ENCODE results near the gene ITPK1. TPM values are rescaled to one million over a fixed set of nuclear protein-coding genes. Genes with fewer than 3 reads are reported as not detected.
"Not testable (repeated sequence)": the region's sequence is repeated elsewhere in the genome, so short reads cannot be mapped to it uniquely, and the experiment has no call there.

Gene ITPK1
- total RNA-seq (10 to 100 TPM; 19.6 to 71.8 (median 27.4) TPM), polyA plus RNA-seq (10 to 100 TPM; 10.2 to 16.8 TPM), total RNA-seq (28.5 reads per million, percentile 58 among the genes with 10 or more reads in this experiment)

- peaks cover 0 to 1% (median 0%) of the 10 kb centered on the region in 5 donors for H3K36me3 Mint-ChIP-seq
- ChIA-PET POLR2A (interaction anchor here (1.2 to 1.9 kb wide), 2 partner anchors 67 to 69 kb away, joined by 7 to 12 read pairs; partner anchors contain the start of genes LYSET and MOAP1), CTCF (interaction anchor here (1.0 to 5.7 kb wide), 6 partner anchors 9 to 69 kb away, joined by 3 to 108 read pairs (median 6); partner anchors contain the start of genes LYSET and MOAP1)
- H3K27ac Mint-ChIP-seq = peak within 1 kb of the TSS in 8 of 9 donors; percentile 29 to 97 (median 72)
- Histone ChIP-seq H3K4me1 (ENCODE audit: control insufficient read depth in 2 of 2, insufficient read depth in 2 of 2, low read length in 2 of 2) (peaks cover 17 to 22% of the 10 kb centered on the region in 2 donors), H3K27ac (ENCODE audit: low read depth, low read length) (peak within 1 kb of the TSS; percentile 73), H3K4me3 (ENCODE audit: low read length) (peak within 1 kb of the TSS; percentile 70), H3K36me3 (ENCODE audit: control insufficient read depth in 2 of 3, insufficient read depth in 3 of 3, low read length in 3 of 3) (peaks cover 0 to 4% (median 0%) of the 10 kb centered on the region in 3 experiments), H3K27me3 (ENCODE audit: control insufficient read depth in 2 of 2, insufficient read depth in 2 of 2, low read length in 2 of 2) (no peaks in the 10 kb centered on the region), H3K9me3 (ENCODE audit: control insufficient read depth in 2 of 3, low read length in 3 of 3) (no peaks in the 10 kb centered on the region)
- H3K27me3 Mint-ChIP-seq = no peaks in the 10 kb centered on the region
- H3K9me3 Mint-ChIP-seq = no peaks in the 10 kb centered on the region
- DNase-seq = peak; percentile 27 to 74 (median 50)
- peak; percentile 68 for ATAC-seq
- intact Hi-C loops (cut with micrococcal nuclease) = loop anchor here (1.0 to 5.0 kb wide), 9 partner anchors 68 to 1058 kb away; partner anchors contain the start of genes GON7 (in 2 of the 2), UBR7 (in 2 of the 2), BTBD7 (in 1 of the 2) and GOLGA5 (in 1 of the 2)
- H3K4me3 Mint-ChIP-seq = peak within 1 kb of the TSS; percentile 67 to 91 (median 84)
- H3K4me1 Mint-ChIP-seq = peaks cover 20 to 34% (median 24%) of the 10 kb centered on the region in 7 donors
Observed at GRCh38 chr14:93115821-93116675, at the start of gene ITPK1. Gene ITPK1, minus strand, starts transcription at chr14:93115925. Its CDS starts 762 bp downstream, at chr14:93115163.

GRCh38 chr14:93163564-93163963, 47.8 kb upstream of the ITPK1 start:
- H3K27ac Mint-ChIP-seq = no peak overlapping the region
- Histone ChIP-seq H3K4me3 (ENCODE audit: low read length) (no peak overlapping the region), H3K9me3 (ENCODE audit: control insufficient read depth in 2 of 3, low read length in 3 of 3) (no peaks in the 10 kb centered on the region), H3K36me3 (ENCODE audit: control insufficient read depth in 2 of 3, insufficient read depth in 3 of 3, low read length in 3 of 3) (no peaks in the 10 kb centered on the region), H3K4me1 (ENCODE audit: control insufficient read depth in 2 of 2, insufficient read depth in 2 of 2, low read length in 2 of 2) (no peaks in the 10 kb centered on the region), H3K27me3 (ENCODE audit: control insufficient read depth in 2 of 2, insufficient read depth in 2 of 2, low read length in 2 of 2) (no peaks in the 10 kb centered on the region), H3K27ac (ENCODE audit: low read depth, low read length) (no peak overlapping the region)
- POLR2A ChIA-PET = no interaction called here
- intact Hi-C loops (cut with micrococcal nuclease) = no loop called here
- no peaks in the 10 kb centered on the region for H3K36me3 Mint-ChIP-seq
- no peak overlapping the region for H3K4me3 Mint-ChIP-seq
- ATAC-seq (no peak), DNase-seq (no peak)
- CTCF ChIA-PET = interaction anchor here (0.6 kb wide), 1 partner anchor 20 kb away, joined by 5 read pairs; no protein-coding TSS in a partner anchor
- no peaks in the 10 kb centered on the region for H3K4me1 Mint-ChIP-seq
- no peaks in the 10 kb centered on the region for H3K27me3 Mint-ChIP-seq
- no peaks in the 10 kb centered on the region for H3K9me3 Mint-ChIP-seq

- DNase-seq (no peak), ATAC-seq (no peak)
- H3K9me3 ChIP-seq (ENCODE audit: control insufficient read depth in 2 of 3, low read length in 3 of 3) = no peaks in the 10 kb centered on the region
- no peaks in the 10 kb centered on the region for H3K36me3 ChIP-seq (ENCODE audit: control insufficient read depth in 2 of 3, insufficient read depth in 3 of 3, low read length in 3 of 3)
- no peaks in the 10 kb centered on the region for H3K27me3 ChIP-seq (ENCODE audit: control insufficient read depth in 2 of 2, insufficient read depth in 2 of 2, low read length in 2 of 2)
- no peaks in the 10 kb centered on the region for H3K36me3 Mint-ChIP-seq
- no peak overlapping the region for H3K4me3 Mint-ChIP-seq
- H3K9me3 Mint-ChIP-seq = no peaks in the 10 kb centered on the region
- ChIA-PET POLR2A (no interaction called here), CTCF (no interaction called here)
- no peaks in the 10 kb centered on the region for H3K27me3 Mint-ChIP-seq
- H3K4me1 Mint-ChIP-seq = no peaks in the 10 kb centered on the region
- no peak overlapping the region for H3K4me3 ChIP-seq (ENCODE audit: low read length)
- intact Hi-C loops (cut with micrococcal nuclease) = no loop called here
- no peak overlapping the region for H3K27ac ChIP-seq (ENCODE audit: low read depth, low read length)
- H3K27ac Mint-ChIP-seq = no peak overlapping the region
- no peaks in the 10 kb centered on the region for H3K4me1 ChIP-seq (ENCODE audit: control insufficient read depth in 2 of 2, insufficient read depth in 2 of 2, low read length in 2 of 2)
Observed at GRCh38 chr14:93161411-93161940, 45.8 kb upstream of the ITPK1 start.

- Histone ChIP-seq H3K4me1 (ENCODE audit: control insufficient read depth in 2 of 2, insufficient read depth in 2 of 2, low read length in 2 of 2) (no peaks in the 10 kb centered on the region), H3K36me3 (ENCODE audit: control insufficient read depth in 2 of 3, insufficient read depth in 3 of 3, low read length in 3 of 3) (no peaks in the 10 kb centered on the region), H3K27ac (ENCODE audit: low read depth, low read length) (no peak overlapping the region), H3K27me3 (ENCODE audit: control insufficient read depth in 2 of 2, insufficient read depth in 2 of 2, low read length in 2 of 2) (no peaks in the 10 kb centered on the region), H3K9me3 (ENCODE audit: control insufficient read depth in 2 of 3, low read length in 3 of 3) (no peaks in the 10 kb centered on the region), H3K4me3 (ENCODE audit: low read length) (no peak overlapping the region)
- ChIA-PET CTCF (no interaction called here), POLR2A (no interaction called here)
- DNase-seq (no peak), ATAC-seq (peak; percentile 38)
- Mint-ChIP-seq H3K9me3 (no peaks in the 10 kb centered on the region), H3K4me3 (no peak overlapping the region), H3K27me3 (no peaks in the 10 kb centered on the region), H3K36me3 (no peaks in the 10 kb centered on the region), H3K4me1 (no peaks in the 10 kb centered on the region), H3K27ac (peak overlapping the region in 1 of 9 donors; percentile 57)
- intact Hi-C loops (cut with micrococcal nuclease) = loop anchor here in 1 of 2 donors (1.0 kb wide), 1 partner anchor 47 kb away; no protein-coding TSS in a partner anchor
Observed at GRCh38 chr14:93160353-93160801, 44.7 kb upstream of the ITPK1 start.

- H3K27me3 ChIP-seq (ENCODE audit: control insufficient read depth in 2 of 2, insufficient read depth in 2 of 2, low read length in 2 of 2); H3K9me3 Mint-ChIP-seq; H3K36me3 ChIP-seq (ENCODE audit: control insufficient read depth in 2 of 3, insufficient read depth in 3 of 3, low read length in 3 of 3); H3K4me1 Mint-ChIP-seq; H3K4me3 ChIP-seq (ENCODE audit: low read length); H3K4me3 Mint-ChIP-seq; H3K9me3 ChIP-seq (ENCODE audit: control insufficient read depth in 2 of 3, low read length in 3 of 3); H3K36me3 Mint-ChIP-seq; POLR2A ChIA-PET; H3K27me3 Mint-ChIP-seq; H3K27ac Mint-ChIP-seq; H3K27ac ChIP-seq (ENCODE audit: low read depth, low read length); H3K4me1 ChIP-seq (ENCODE audit: control insufficient read depth in 2 of 2, insufficient read depth in 2 of 2, low read length in 2 of 2); DNase-seq; ATAC-seq: not testable (repeated sequence)
- intact Hi-C loops (cut with micrococcal nuclease) = loop anchor here in 1 of 2 donors (1.0 kb wide), 1 partner anchor 46 kb away; no protein-coding TSS in a partner anchor
- CTCF ChIA-PET = interaction anchor here (0.7 kb wide), 1 partner anchor 18 kb away, joined by 3 read pairs; no protein-coding TSS in a partner anchor
Observed at GRCh38 chr14:93159625-93160352, 44.1 kb upstream of the ITPK1 start.

- H3K4me1 Mint-ChIP-seq; intact Hi-C loops (cut with micrococcal nuclease); H3K4me1 ChIP-seq (ENCODE audit: control insufficient read depth in 2 of 2, insufficient read depth in 2 of 2, low read length in 2 of 2); POLR2A ChIA-PET; DNase-seq; H3K36me3 ChIP-seq (ENCODE audit: control insufficient read depth in 2 of 3, insufficient read depth in 3 of 3, low read length in 3 of 3); H3K4me3 ChIP-seq (ENCODE audit: low read length); H3K9me3 ChIP-seq (ENCODE audit: control insufficient read depth in 2 of 3, low read length in 3 of 3); H3K4me3 Mint-ChIP-seq; H3K36me3 Mint-ChIP-seq; H3K9me3 Mint-ChIP-seq; H3K27ac Mint-ChIP-seq; CTCF ChIA-PET; ATAC-seq; H3K27me3 ChIP-seq (ENCODE audit: control insufficient read depth in 2 of 2, insufficient read depth in 2 of 2, low read length in 2 of 2); H3K27me3 Mint-ChIP-seq; H3K27ac ChIP-seq (ENCODE audit: low read depth, low read length): not testable (repeated sequence)
Observed at GRCh38 chr14:93158349-93158748, 42.6 kb upstream of the ITPK1 start.
